Neural progenitor cell (in vitro differentiated cells): ENCODE results near the gene MCM5. TPM values are rescaled to one million over a fixed set of nuclear protein-coding genes. Genes with fewer than 3 reads are reported as not detected.

ENCODE experiments used
- DNase-seq: peaks from one replicate; pipeline ENCODE4 v3.0.0-alpha.2; 2016; ENCODE audit warnings: low spot score
- H2AFZ ChIP-seq: fragments of 200-600 bp; sonication (generic); replicated peaks from 2 replicates; pipeline ENCODE4 v1.6.1; 2016; ENCODE audit warnings: antibody characterized with exemption
- H3F3A ChIP-seq: fragments of 200-600 bp; sonication (generic); 2 replicates; pipeline ENCODE4 v1.6.1; 2016; ENCODE audit warnings: antibody characterized with exemption, low read depth
- H3K27ac ChIP-seq: fragments of 200-600 bp; sonication (generic); 2 replicates; pipeline ENCODE4 v1.5.1; 2016; ENCODE audit warnings: mild to moderate bottlenecking
- H3K27me3 ChIP-seq: fragments of 200-600 bp; sonication (generic); 2 replicates; pipeline ENCODE4 v1.6.1; 2016; ENCODE audit warnings: mild to moderate bottlenecking, moderate library complexity
- H3K36me3 ChIP-seq: fragments of 200-600 bp; sonication (generic); 2 replicates; pipeline ENCODE4 v1.5.1; 2016
- H3K4me1 ChIP-seq: fragments of 200-600 bp; sonication (generic); 2 replicates; pipeline ENCODE4 v1.6.1; 2016; ENCODE audit warnings: mixed run types
- H3K4me2 ChIP-seq: fragments of 200-600 bp; sonication (generic); 2 replicates; pipeline ENCODE4 v1.6.1; 2016
- H3K4me3 ChIP-seq: fragments of 200-600 bp; sonication (generic); 2 replicates; pipeline ENCODE4 v1.5.1; 2016
- H3K79me2 ChIP-seq: fragments of 200-600 bp; sonication (generic); 2 replicates; pipeline ENCODE4 v1.6.1; 2016; ENCODE audit warnings: low read depth
- H3K9ac ChIP-seq: fragments of 200-600 bp; sonication (generic); 2 replicates; pipeline ENCODE4 v1.6.1; 2016
- H3K9me3 ChIP-seq: fragments of 200-600 bp; sonication (generic); 2 replicates; pipeline ENCODE4 v1.5.1; 2016; ENCODE audit warnings: low read depth
- H4K20me1 ChIP-seq: fragments of 200-600 bp; sonication (generic); 2 replicates; pipeline ENCODE4 v1.6.1; 2016; ENCODE audit warnings: low read depth
- H3K27ac Mint-ChIP-seq: 3 replicates; pipeline ENCODE4 v1.8.0; 2021; ENCODE audit warnings: mixed read lengths
- H3K27me3 Mint-ChIP-seq: 2 replicates; pipeline ENCODE4 v1.8.0; 2022; ENCODE audit warnings: low read depth, mild to moderate bottlenecking, inconsistent platforms, moderate library complexity, mixed read lengths; ENCODE audit not compliant: insufficient read depth
- H3K36me3 Mint-ChIP-seq: 3 replicates; pipeline ENCODE4 v1.8.0; 2021; ENCODE audit warnings: mixed read lengths
- H3K4me1 Mint-ChIP-seq: 3 replicates; pipeline ENCODE4 v1.8.0; 2021; ENCODE audit warnings: mixed read lengths
- H3K4me3 Mint-ChIP-seq: 3 replicates; pipeline ENCODE4 v1.8.0; 2021; ENCODE audit warnings: mild to moderate bottlenecking, moderate library complexity, mixed read lengths
- H3K9me3 Mint-ChIP-seq: 3 replicates; pipeline ENCODE4 v1.8.0; 2020; ENCODE audit warnings: mixed read lengths
- CTCF ChIP-seq: fragments of 200-600 bp; sonication (generic); IDR thresholded peaks from 2 replicates; pipeline ENCODE4 v1.5.1; 2017; ENCODE audit warnings: antibody characterized with exemption, mild to moderate bottlenecking
- EZH2 ChIP-seq: fragments of 200-600 bp; sonication (generic); IDR thresholded peaks from 2 replicates; pipeline ENCODE4 v1.6.1; 2017; ENCODE audit warnings: antibody characterized with exemption, mild to moderate bottlenecking, moderate library complexity
- EZH2phosphoT487 ChIP-seq: fragments of 200-600 bp; sonication (generic); IDR thresholded peaks from 2 replicates; pipeline ENCODE4 v1.6.1; 2017; ENCODE audit warnings: antibody characterized with exemption
- total RNA-seq: library from RNA; depleted of rRNA; stranded (reverse); fragments of >200 nt; gene quantifications from 2 replicates; pipeline ENCODE4 v1.2.3, GENCODE V29; 2015; ENCODE audit warnings: low replicate concordance

MCM5 gene
- total RNA-seq, 1 donor from 2014 or later = 131 TPM

GRCh38 chr22:35367331-35367886 lies 32.5 kb upstream of the MCM5 start:
- H3K36me3 ChIP-seq = no peaks in the 10 kb centered on the region
- H3K4me1 Mint-ChIP-seq = peaks cover 15% of the 10 kb centered on the region
- no peaks in the 10 kb centered on the region for H4K20me1 ChIP-seq
- H3K9me3 Mint-ChIP-seq = peaks cover 2% of the 10 kb centered on the region
- no peaks in the 10 kb centered on the region for H3K36me3 Mint-ChIP-seq
- H3K27ac ChIP-seq = no peak overlapping the region
- TF ChIP-seq EZH2 (no peak), CTCF (no peak), EZH2phosphoT487 (no peak)
- H3K27ac Mint-ChIP-seq = no peak overlapping the region
- no peak overlapping the region for H3K4me3 Mint-ChIP-seq
- no peaks in the 10 kb centered on the region for H3K9me3 ChIP-seq
- H3K9ac ChIP-seq = no peak overlapping the region
- H3K79me2 ChIP-seq = no peaks in the 10 kb centered on the region
- peaks cover 6% of the 10 kb centered on the region for H3K4me1 ChIP-seq
- no peak overlapping the region for H2AFZ ChIP-seq
- no peaks in the 10 kb centered on the region for H3K27me3 ChIP-seq
- H3K27me3 Mint-ChIP-seq = peaks cover 11% of the 10 kb centered on the region
- peaks cover 20% of the 10 kb centered on the region for H3F3A ChIP-seq
- H3K4me3 ChIP-seq = no peak overlapping the region
- DNase-seq = no peak
- no peak overlapping the region for H3K4me2 ChIP-seq

- H3K4me3 ChIP-seq = no peak overlapping the region
- H3K4me1 ChIP-seq = peaks cover 6% of the 10 kb centered on the region
- DNase-seq = no peak
- no peaks in the 10 kb centered on the region for H3K27me3 ChIP-seq
- no peaks in the 10 kb centered on the region for H4K20me1 ChIP-seq
- no peak overlapping the region for H3K27ac Mint-ChIP-seq
- peaks cover 2% of the 10 kb centered on the region for H3K9me3 Mint-ChIP-seq
- H3K9me3 ChIP-seq = no peaks in the 10 kb centered on the region
- no peak overlapping the region for H3K9ac ChIP-seq
- peaks cover 21% of the 10 kb centered on the region for H3F3A ChIP-seq
- peaks cover 9% of the 10 kb centered on the region for H3K27me3 Mint-ChIP-seq
- H3K4me3 Mint-ChIP-seq = no peak overlapping the region
- H3K4me1 Mint-ChIP-seq = peaks cover 15% of the 10 kb centered on the region
- no peaks in the 10 kb centered on the region for H3K79me2 ChIP-seq
- H3K36me3 ChIP-seq = no peaks in the 10 kb centered on the region
- H3K27ac ChIP-seq = no peak overlapping the region
- no peaks in the 10 kb centered on the region for H3K36me3 Mint-ChIP-seq
- H2AFZ ChIP-seq = no peak overlapping the region
- no peak for TF ChIP-seq EZH2phosphoT487
- TF ChIP-seq CTCF = no peak
- no peak for TF ChIP-seq EZH2
- no peak overlapping the region for H3K4me2 ChIP-seq
Measured at GRCh38 chr22:35368386-35368785, 31.6 kb upstream of the MCM5 start.

- Mint-ChIP-seq H3K27me3 (peaks cover 8% of the 10 kb centered on the region), H3K9me3 (peaks cover 2% of the 10 kb centered on the region), H3K4me1 (peaks cover 17% of the 10 kb centered on the region), H3K27ac (no peak overlapping the region), H3K4me3 (no peak overlapping the region), H3K36me3 (no peaks in the 10 kb centered on the region)
- Histone ChIP-seq H3K79me2 (no peaks in the 10 kb centered on the region), H3K27me3 (no peaks in the 10 kb centered on the region), H3K4me3 (no peak overlapping the region), H4K20me1 (no peaks in the 10 kb centered on the region), H3K27ac (no peak overlapping the region), H3K36me3 (no peaks in the 10 kb centered on the region), H3K9me3 (no peaks in the 10 kb centered on the region), H3F3A (peaks cover 21% of the 10 kb centered on the region), H3K4me2 (no peak overlapping the region), H3K4me1 (peaks cover 6% of the 10 kb centered on the region), H3K9ac (no peak overlapping the region), H2AFZ (no peak overlapping the region)
- DNase-seq = no peak
- no peak for TF ChIP-seq EZH2phosphoT487
- no peak for TF ChIP-seq EZH2
- TF ChIP-seq CTCF = no peak
Measured at GRCh38 chr22:35369996-35370395, 29.9 kb upstream of the MCM5 start.
